CD4-positive, alpha-beta T cell treated with Interleukin-6 for 4 hours (primary cell): Measurements from ENCODE around the gene PSMB11.

Source experiments
- DNase-seq: peaks from one replicate; pipeline ENCODE4 v3.0.0-alpha.2; 2020; ENCODE audit warnings: mixed read lengths

Gene PSMB11

GRCh38 chr14:23089498-23090253 is 47.7 kb downstream of the PSMB11 start:
- DNase-seq: no peak

- no peak for DNase-seq
Measured at GRCh38 chr14:23090254-23090636, 48.2 kb downstream of the PSMB11 start.

- no peak for DNase-seq
Measured at GRCh38 chr14:23091294-23092225, 49.5 kb downstream of the PSMB11 start.

GRCh38 chr14:23093104-23093503 is 51.1 kb downstream of the PSMB11 start:
- no peak for DNase-seq

- DNase-seq: no peak
Measured at GRCh38 chr14:23093526-23093925, 51.5 kb downstream of the PSMB11 start.
